Activated B cell treated with CpG ODN at 0.5 μM for 24 hours (primary cell): ENCODE measurements around the gene COPS8. TPM values are rescaled to one million over a fixed set of nuclear protein-coding genes. Genes with fewer than 3 reads are reported as not detected.

Experiments
- ATAC-seq: fragments of 200-7000 bp; cut with Tn5 transposase; one replicate; pipeline ENCODE4 v1.10.0; 2021; ENCODE audit warnings: low read depth, mild to moderate bottlenecking, moderate library complexity
- CTCF ChIA-PET: fragments of 350-600 bp; sonication (Branson Sonifier 250); formaldehyde crosslinking; loops from one replicate; lab custom pipeline; 2021; ENCODE audit warnings: antibody characterized with exemption; lab: Charles Lee
- POLR2A ChIA-PET: fragments of 350-600 bp; sonication (Branson Sonifier 250); formaldehyde crosslinking; loops from one replicate; lab custom pipeline; 2021; ENCODE audit warnings: antibody characterized with exemption; lab: Charles Lee
- DNase-seq: peaks from one replicate; pipeline ENCODE4 v3.0.0; 2022
- H3K27ac Mint-ChIP-seq: one replicate; pipeline ENCODE4 v1.8.0; 2020; ENCODE audit warnings: mixed read lengths
- H3K27me3 Mint-ChIP-seq: one replicate; pipeline ENCODE4 v1.8.0; 2021; ENCODE audit warnings: mixed read lengths
- H3K36me3 Mint-ChIP-seq: one replicate; pipeline ENCODE4 v1.8.0; 2021; ENCODE audit warnings: low read depth, mixed read lengths
- H3K4me1 Mint-ChIP-seq: one replicate; pipeline ENCODE4 v1.8.0; 2021; ENCODE audit warnings: mixed read lengths
- H3K4me3 Mint-ChIP-seq: one replicate; pipeline ENCODE4 v1.8.0; 2020; ENCODE audit warnings: mild to moderate bottlenecking, mixed read lengths
- H3K9me3 Mint-ChIP-seq: one replicate; pipeline ENCODE4 v1.8.0; 2020; ENCODE audit warnings: mixed read lengths
- CTCF ChIP-seq: fragments of 200-600 bp; IDR thresholded peaks from one replicate; pipeline ENCODE4 v1.8.0; 2022; ENCODE audit warnings: antibody characterized with exemption, mild to moderate bottlenecking
- intact Hi-C: fragments of 100-400 bp; cut with micrococcal nuclease; formaldehyde crosslinking; loops from one replicate; pipeline ENCODE4 v1.15.1; 2024
- total RNA-seq: library from RNA; stranded (reverse); gene quantifications from 2 replicates; pipeline ENCODE4 v1.2.3, GENCODE V29; 2022

Gene COPS8
- total RNA-seq, 1 donor from 2014 or later = 31.8 TPM

DNA sequence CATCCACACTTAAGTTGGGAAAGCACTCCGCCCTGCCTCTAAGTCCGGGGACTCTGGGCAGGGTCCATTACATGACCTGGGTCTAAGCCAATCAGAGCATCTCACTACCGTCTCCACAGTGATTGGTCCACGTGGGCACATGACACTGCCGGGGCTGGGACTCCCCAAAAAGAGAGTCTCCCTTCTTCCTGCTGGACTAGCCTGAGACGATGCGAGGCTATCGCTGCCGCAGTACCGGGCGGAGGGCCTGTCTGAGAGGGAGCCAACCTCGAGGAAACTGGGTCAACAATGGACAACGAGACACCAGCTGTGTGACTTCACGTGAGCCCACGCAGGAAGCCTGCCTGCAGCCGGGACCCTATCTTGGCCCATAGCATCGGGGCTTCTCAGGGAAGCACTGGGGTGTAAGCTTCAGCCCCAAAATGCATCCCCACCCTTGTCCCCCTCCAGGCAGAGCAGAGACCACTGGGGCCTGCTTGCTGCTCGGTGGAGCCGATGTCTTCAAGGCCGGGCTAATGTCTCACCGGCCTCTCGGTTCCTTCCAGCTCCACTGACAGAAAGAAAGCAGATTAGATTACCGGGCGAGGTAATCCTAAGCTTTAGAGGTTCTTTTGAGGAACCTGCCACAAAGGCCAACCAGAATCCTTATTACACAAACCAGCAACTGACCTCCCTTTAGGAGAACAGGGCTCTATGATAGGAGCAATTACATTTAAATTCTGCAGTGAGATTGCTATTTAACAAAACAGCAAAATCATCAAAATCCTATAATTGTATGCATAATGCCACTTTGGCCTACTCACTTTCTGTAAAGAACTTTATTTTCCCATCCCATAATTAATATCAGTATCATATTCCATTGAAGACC, 21.3 kb upstream of the COPS8 start:
- no peaks in the 10 kb centered on the region for H3K36me3 Mint-ChIP-seq
- intact Hi-C loops = no loop called here
- H3K9me3 Mint-ChIP-seq = no peaks in the 10 kb centered on the region
- DNase-seq (no peak), ATAC-seq (no peak)
- POLR2A ChIA-PET = no interaction called here
- H3K4me3 Mint-ChIP-seq = no peak overlapping the region
- CTCF ChIA-PET = no interaction called here
- H3K27me3 Mint-ChIP-seq = no peaks in the 10 kb centered on the region
- H3K4me1 Mint-ChIP-seq = peaks cover 19% of the 10 kb centered on the region
- H3K27ac Mint-ChIP-seq = no peak overlapping the region
- no peak for TF ChIP-seq CTCF

DNA sequence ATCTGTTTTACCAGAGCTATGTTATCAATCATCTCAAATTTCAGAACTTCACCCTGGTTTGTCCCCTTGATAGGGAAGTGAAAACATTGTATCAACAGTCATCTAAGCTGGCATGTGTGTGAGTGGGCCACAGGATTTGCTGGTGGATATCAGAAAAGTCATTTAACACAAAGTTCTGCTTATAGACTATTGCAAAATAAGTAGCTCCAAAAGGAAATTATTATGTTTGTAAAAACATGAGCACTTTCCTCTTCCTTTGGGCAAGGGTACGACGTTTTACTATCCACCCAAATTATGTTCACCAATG, 20.7 kb upstream of the COPS8 start:
- Mint-ChIP-seq H3K36me3 (no peaks in the 10 kb centered on the region), H3K4me1 (peaks cover 13% of the 10 kb centered on the region), H3K4me3 (no peak overlapping the region), H3K27ac (no peak overlapping the region), H3K27me3 (no peaks in the 10 kb centered on the region), H3K9me3 (no peaks in the 10 kb centered on the region)
- no peak for TF ChIP-seq CTCF
- ATAC-seq (no peak), DNase-seq (no peak)
- ChIA-PET CTCF (no interaction called here), POLR2A (no interaction called here)
- intact Hi-C loops = no loop called here

GRCh38 chr2:237066396-237066795, 19.3 kb upstream of the COPS8 start:
- Mint-ChIP-seq H3K4me3 (no peak overlapping the region), H3K36me3 (no peaks in the 10 kb centered on the region), H3K27me3 (no peaks in the 10 kb centered on the region), H3K4me1 (peaks cover under 1% of the 10 kb centered on the region), H3K27ac (no peak overlapping the region), H3K9me3 (no peaks in the 10 kb centered on the region)
- DNase-seq (no peak), ATAC-seq (no peak)
- CTCF ChIA-PET = no interaction called here
- intact Hi-C loops = no loop called here
- TF ChIP-seq CTCF = no peak
- POLR2A ChIA-PET = no interaction called here

DNA sequence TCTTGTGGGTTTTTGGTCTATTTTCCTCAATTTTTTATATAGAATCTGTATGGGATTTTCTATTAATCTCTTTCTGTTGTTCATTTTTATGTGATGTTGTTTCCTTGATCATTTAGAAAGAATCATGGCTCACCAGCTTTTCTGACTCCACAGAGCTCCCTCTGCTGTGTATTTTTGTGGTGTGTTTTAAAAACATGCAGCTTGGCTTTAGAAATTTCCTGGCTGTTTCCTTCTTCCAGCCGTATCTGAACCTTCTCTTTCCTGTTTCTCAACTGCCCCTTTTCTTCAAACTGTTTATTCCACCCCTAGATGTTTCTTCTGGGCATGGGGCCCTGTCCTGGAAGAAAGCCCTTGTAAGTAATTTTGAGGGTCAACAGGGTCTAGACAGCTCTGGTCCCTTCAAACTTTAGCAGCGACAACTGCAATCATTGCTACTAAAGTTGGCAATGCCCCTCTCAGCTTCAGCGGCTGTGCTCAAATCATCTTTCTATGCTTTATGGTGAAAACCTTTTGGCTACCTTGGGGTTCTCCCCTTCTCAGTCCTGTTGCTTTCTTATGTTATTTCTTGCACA, 17.6 kb upstream of the COPS8 start:
- ChIA-PET POLR2A (no interaction called here), CTCF (no interaction called here)
- DNase-seq = no peak
- H3K27ac Mint-ChIP-seq = no peak overlapping the region
- H3K4me1 Mint-ChIP-seq = no peaks in the 10 kb centered on the region
- no peaks in the 10 kb centered on the region for H3K36me3 Mint-ChIP-seq
- no peaks in the 10 kb centered on the region for H3K9me3 Mint-ChIP-seq
- H3K27me3 Mint-ChIP-seq = no peaks in the 10 kb centered on the region
- H3K4me3 Mint-ChIP-seq = no peak overlapping the region
- intact Hi-C loops = no loop called here
- TF ChIP-seq CTCF = no peak
- ATAC-seq = no peak

DNA sequence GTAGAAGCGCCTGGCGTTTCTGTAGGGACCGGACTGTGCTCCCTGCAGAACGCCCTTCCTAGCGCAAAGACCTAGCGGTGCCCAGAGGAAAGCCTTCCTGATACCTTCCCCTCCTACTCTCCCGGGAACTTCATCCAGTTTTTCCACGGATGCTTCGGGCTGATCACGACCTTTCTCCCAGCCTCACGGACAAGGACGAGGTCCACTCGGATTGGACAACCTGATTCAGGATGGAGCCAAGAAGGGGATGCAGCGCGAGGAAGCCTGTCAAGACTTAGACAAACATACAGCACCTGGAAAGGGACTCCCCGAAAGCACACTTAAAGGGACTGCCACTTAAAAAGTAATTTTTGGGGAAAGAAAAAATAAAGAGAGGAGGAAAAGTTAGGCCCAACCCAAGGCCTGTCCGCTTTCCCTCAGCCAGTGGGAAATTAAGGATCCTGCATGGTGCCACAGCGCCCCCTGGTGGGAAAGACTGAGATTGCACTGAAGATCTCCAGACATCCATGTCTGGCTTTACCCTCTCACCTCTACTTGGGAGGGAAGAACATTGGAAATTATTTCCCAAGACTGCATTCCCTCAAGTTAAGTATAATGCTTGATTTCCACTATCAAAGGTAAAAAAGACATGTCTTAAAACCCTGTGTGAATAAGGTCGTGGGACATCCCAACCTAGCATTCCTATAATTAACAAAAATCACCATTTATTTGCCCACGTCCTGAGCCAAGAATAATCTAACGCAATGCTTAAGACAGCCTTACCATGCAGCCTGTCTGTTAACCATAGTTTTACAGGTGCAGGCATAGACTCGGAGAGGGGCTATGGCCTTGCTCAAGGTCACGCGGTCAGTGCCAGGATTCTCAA, 13.4 kb upstream of the COPS8 start:
- POLR2A ChIA-PET = no interaction called here
- intact Hi-C loops = loop anchor here (1.0 kb wide), 4 partner anchors 503 to 1306 kb away; partner anchors contain the start of gene ACKR3
- Mint-ChIP-seq H3K36me3 (no peaks in the 10 kb centered on the region), H3K27ac (no peak overlapping the region), H3K9me3 (no peaks in the 10 kb centered on the region), H3K4me3 (no peak overlapping the region), H3K4me1 (no peaks in the 10 kb centered on the region), H3K27me3 (no peaks in the 10 kb centered on the region)
- CTCF ChIA-PET = interaction anchor here (1.0 to 1.5 kb wide), 5 partner anchors 11 to 1306 kb away, joined by 3 read pairs; no protein-coding TSS in a partner anchor
- peak; percentile 87 for TF ChIP-seq CTCF
- peak; percentile 60 for DNase-seq
- peak; percentile 56 for ATAC-seq
